ENCODE results near the gene PGS1.

Gene PGS1

DNA sequence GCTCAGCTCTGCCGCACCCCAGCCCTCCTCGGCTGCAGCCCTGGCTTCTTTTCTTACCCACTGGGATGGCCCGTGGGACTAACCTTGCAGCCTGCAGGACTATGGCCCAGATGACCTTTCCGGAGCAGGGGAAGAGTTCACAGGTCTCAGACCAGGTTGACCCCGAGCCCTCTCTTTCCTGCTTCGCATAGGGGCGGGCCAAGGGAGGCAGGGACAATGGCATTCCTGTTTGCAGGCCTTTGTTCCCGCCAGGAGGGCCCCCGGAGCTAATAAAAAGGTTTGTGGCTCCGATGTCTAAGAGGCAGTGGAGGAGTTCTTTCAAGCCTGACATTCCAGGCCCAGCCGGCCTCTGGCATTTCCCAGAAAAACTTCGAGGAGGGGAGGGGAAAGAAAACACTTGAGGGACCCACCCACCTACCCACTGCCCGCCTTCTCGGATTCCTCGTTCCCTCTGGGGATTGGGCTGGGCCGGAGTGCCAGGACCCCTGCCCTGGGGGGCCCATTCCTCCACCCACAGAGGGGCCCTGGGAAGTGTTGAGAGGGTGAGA is 12.8 kb upstream of the PGS1 start:
- no peak for DNase-seq (ENCODE audit: low spot score)

DNA sequence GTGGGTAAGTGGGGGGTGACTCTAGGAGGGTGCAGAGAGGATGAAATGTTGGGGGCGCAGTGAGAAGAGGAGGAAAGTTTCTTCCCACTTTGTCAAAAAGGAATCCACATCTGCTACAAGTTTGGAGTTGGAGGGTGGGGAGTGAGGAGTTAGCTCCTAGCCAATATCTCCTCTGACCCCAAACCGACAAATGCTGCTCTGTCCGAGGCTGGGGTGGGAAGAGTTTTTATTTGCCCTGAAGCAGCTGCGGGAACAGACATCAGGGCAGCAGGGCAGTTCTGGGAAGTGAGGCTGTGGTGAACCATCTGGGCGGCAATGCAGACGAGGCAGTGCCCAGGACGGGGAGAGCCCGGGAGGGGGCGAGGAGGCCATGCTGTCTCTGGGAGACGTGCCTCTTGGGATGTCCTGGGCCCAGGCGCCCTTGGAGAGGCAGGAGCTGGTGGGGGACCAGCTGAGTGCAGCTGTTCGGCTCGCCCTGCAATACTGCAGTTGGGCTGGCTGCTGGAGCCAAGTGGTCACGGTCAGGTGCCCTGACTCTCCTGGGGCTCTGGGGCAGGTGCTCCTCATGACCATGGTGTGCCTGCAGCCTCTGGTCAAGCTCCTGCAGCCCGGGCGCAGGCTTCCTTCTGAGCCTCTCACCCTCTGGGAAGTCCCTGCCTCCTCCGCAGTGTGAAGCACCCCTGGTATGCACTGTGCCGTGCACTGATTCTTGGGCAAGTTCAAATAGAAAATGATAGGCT is 12.2 kb upstream of the PGS1 start:
- no peak for DNase-seq (ENCODE audit: low spot score)

DNA sequence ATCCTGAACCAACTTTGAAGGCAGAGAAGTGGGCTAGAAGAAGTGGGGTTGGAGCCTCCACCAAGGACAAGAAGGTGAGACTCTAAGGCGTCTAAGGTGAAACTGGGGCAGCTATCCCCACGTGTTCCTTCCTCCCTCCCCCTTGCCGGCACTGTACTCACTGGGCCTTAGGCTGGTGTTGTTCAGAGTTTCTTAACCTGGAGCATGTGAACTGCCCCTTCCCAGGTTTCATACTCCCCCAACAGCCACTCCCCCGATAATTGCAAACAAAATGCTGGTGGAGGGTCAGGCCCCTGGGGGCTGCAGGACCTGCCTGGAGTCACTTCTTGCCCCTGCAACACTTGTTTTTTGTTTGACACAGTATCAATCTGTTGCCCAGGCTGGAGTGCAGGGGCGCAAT is 11.3 kb upstream of the PGS1 start:
- no peak for DNase-seq (ENCODE audit: low spot score)

DNA sequence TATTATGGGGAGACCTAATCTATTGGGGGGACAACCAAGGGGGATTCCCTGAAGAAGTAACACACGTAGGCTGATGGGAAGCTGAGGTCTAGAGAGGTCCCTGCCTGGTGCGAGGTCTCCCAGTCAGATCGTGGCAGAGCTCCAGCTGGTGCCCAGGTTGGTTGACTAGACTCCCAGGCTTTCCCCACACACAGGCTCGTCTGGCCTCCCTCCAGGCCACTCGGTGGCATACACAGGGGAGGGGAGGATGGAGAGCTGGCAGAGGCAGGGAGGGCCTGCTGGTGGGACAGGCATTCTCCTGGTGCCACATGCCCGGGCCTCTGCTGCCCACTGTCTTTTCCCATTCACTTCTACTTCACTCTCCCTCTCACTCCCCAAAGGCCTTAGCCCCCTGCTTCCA is 10.1 kb upstream of the PGS1 start:
- DNase-seq (ENCODE audit: low spot score): no peak

DNA sequence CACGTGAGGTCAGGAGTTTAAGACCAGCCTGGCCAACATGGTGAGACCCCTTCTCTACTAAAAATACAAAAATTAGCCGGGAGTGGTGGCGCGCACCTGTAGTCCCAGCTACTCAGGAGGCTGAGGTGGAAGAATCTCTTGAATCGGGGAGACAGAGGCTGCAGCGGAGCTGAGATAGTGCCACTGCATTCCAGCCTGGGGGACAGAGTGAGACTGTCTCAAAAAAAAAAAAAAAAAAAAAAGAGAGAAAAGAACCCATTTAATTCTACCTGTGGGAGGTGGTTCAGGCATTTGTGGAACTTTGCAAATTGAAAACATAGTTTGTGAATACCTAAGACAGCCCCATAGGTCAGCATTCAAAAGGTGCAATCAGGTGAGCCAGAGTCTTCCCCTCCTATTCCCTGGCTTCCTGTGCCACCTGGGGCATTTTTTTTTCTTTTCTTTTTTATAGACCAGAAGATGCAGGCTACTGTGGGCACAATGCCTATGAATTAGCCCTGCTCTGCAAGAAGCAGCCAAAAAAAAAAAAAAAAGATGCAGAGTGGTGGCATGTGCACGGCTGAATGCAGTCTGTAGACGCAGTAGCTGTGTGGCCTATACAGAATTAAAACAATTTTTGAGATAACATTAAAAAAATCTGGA is 9.5 kb upstream of the PGS1 start:
- DNase-seq (ENCODE audit: low spot score): no peak

DNA sequence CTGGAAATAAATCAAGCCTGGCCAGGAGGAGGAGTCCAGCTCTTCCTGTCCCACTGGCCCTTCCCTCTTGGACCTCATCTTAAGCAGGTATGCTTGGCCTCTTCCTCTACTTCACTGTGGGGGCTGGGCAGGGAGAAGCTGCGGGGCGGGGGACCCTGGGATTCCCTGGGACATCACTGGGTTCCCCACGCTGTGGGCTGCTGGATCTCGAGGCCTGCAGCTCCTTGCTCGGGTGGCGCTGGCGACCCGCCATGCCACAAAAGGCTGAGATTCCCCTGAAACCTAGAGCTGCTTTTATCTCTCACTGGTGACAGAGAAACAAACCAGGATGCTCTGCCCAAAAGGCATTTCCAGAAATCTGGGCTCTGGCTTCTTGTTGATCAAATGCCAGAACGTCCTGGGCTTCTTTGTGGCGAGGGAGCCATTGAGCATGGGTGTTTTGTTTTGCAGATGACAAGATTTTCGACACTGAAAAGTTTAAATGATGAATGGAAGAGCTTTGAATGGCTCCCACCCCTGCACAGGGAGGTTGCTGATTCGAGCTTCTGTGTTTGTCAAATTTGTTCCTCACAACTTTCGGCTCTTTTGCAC is 8.6 kb upstream of the PGS1 start:
- DNase-seq (ENCODE audit: low spot score): no peak

DNA sequence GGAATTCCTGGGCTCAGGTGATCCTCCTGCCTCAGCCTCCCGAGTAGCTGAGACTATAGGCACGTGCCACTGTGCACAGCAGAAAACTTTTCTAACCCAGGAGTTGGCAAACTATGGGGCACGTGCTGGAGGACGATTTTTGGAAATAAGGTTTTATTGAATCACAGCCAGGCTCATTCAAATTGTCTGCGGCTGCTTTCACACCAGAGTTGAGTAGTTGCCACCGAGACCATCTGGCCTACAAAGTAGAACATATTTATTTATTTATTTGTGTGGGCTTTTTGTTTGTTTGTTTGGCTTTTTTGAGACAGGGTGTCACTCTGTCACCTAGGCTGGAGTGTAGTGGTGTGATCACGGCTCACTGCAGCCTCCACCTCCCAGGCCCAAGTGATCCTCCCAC is 7.4 kb upstream of the PGS1 start:
- DNase-seq (ENCODE audit: low spot score): no peak

DNA sequence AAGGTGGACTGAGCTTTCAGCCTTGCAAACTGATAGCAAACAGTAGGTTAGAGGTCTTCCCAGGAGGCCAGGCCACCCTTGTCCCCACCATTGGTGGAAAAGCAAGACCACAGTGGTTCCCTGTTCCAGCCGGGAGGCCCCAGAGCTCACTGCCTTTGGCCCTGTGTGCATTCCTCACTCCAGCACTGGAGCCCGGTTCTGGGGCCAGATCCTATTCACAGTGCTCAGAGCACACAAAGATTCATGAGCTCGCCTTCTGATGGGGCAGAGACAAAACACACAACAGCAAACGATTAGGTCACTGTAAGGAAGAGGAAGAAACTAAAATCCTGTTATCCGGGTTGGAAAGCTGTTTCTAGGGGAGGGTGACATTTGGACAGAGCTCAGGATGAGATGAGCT is 5.6 kb upstream of the PGS1 start:
- DNase-seq (ENCODE audit: low spot score): no peak

DNA sequence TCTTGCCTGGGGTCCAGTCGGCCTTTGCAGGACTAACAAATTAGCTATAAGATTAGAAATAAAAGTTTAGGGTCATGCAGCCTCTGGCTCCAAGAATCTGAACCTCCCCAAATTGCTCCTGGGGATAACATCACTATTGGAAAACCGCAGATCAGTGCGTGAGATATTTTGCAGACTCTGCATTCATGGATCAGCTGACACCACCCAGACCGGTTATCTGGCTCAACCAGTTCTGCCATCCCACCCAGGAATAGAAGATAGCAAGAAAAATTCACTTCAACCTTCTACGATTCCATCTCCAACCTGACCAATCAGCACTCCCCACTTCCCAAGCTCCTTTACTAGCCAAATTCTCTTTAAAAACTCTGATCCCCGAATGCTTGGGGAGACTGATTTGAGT is 4.3 kb upstream of the PGS1 start:
- no peak for DNase-seq (ENCODE audit: low spot score)

DNA sequence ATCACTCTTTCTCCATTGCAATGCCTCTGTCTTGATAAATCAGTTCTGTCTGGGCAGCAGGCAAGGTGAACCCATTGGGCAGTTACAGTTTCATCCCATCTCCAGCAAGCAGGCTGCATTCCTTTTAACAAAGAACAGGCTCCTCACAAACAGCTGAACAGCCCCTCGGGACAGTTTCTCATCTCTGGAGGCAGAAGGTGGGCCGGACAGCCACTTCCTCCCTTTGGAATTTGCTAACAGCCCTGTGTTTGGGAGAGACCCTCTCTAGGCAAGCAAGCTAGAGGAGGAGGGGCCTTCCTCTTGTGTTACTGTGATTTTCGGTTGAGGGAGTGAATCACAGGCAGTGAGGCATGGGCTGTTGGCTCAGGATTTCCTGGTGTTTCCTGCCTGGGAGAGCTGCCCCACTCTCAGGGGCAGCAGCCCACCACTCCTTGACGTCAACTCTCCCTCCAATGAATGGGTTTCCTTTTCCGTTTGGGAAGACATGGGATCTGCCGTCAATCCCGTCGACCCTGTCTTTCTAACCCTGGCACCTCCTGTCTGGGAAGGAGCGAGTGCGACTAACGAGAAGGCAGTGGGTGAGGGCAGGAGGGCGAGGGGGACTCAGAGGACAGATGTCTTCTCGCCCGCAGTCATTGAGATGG is 3.7 kb upstream of the PGS1 start:
- DNase-seq (ENCODE audit: low spot score): peak; percentile 70

DNA sequence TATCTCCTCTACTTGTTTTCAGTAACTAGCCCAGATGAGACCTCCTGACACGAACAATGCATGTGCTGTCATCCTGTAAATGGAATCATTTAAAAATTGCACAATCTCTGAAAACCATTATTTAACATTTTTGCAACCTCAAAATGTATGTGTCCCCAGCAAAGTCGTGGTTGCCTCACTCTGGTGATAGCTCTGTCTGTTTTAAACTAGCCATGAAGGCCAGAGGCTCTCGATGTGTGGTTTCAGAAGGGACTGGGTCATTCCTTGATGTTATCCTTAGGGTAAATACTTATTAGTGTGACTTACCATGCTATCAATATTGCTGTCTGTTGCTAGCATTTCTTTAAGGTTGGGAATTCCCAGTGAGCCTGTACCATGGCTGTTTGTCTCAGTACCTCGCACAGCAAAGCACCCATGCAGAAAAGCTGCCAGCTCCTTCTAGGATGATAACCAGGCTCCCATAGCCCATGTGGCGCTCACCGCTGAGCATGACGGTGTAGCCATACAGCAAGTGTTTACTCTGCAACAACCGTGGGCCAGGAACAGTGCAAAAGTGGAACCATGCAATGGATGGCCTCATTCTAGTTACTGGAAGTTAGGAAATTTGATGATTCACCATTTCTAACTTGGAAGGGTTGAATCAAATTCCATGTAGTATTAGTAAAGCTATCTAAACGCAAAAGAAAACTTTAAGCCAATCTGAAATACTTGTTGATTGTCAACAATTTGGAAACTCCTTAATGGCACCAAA is 2.9 kb upstream of the PGS1 start:
- DNase-seq (ENCODE audit: low spot score): peak; percentile 86

DNA sequence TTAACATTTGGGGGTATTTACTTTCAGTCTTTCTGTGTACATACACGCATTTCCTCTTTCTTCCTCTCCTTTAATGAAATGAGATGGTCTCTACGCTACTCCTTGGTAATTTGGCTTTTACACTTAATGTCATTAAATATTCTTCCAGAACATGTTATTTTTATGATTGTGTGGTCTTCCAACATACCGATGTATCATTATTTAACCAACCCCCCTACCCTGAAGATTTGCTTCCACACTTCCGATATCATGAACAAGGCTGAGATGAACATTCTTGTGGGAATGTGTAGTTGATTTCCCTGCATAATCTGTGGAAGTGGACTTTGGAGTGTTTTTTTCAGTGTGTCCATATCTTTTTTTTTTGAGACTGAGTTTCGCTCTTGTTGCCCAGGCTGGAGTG is 2.3 kb upstream of the PGS1 start:
- DNase-seq (ENCODE audit: low spot score): no peak

DNA sequence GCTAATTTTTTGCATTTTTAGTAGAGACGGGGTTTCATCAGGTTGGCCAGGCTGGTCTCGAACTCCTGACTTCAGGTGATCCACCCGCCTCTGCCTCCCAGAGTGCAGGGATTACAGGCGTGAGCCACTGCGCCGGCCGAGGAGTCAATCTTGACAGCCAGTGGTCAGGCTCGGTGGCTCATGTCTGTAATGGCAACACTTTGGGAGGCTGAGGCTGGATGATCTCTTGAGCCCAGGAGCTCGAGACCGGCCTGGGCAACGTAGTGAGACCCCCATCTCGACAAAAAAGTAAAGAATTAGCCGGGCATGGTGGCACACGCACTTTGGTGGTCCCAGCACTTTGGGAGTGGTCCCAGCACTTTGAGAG is 608 bp upstream of the PGS1 start:
- no peak for DNase-seq (ENCODE audit: low spot score)

DNA sequence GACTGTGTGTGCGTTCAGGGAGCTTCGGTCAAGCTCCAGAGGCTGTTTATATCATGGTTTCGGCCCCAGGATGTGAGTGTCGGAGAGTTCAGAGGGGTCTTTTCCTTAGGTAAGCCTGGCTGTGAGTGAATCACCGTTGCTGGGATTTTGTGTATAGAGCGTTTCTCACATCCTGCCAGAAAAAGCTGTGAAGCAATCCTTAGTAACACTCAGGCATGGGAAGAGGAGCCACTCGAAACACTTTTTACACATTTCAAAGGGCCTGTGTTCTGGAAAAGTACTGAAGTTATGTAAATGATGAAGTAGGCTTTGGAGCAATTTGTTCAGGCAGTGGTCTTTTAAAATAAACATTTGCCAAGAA is 662 bp downstream of the PGS1 start:
- peak; percentile 70 for DNase-seq (ENCODE audit: low spot score)

DNA sequence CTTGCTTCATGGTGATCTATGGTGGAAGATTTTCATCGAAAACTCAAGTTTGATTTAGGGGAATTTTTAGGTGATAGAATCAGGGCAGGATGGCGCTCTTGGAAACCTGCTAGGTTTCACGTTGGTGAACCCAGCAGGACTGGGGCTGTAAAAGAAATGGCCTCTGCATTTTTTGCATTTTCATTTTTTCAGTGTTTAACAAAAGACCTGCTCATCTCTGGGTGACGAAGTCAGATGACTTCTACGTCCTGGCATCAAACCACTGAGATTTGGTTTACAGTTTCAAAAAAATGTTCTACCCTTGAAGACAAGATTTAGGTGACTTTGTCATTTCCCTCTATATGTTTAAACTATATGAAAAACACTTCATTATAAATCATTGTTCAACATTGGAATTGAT is 1.9 kb downstream of the PGS1 start:
- no peak for DNase-seq (ENCODE audit: low spot score)

DNA sequence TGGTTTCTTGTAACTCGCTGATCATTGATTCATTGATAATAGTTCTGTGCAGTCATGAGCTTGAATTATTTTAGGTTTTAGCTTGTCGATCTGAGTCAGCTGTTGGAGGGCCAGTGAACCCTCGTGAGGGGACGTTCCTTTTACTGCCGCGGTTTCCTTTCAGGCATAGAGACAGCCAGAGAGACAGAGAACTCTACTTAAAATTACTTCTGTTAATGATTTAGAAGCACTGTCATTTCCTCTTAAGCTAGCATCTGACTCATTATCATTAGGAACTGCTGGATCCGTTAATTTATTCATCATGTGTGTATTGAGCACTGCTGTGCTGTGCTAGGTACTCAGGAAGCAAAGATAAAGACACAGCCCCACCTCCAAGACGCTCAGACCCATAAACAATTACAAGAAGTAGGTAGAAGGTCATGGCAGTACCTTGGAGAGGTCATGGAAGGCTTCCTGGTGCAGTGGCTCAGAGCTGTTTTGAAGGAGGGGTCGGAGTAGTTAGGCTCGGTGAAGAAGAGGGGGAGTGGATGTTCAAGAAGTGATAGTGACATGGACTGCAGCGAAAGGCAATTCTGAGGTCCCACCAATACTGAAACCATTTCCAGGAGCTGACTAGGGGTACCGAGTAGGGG is 3.3 kb downstream of the PGS1 start:
- DNase-seq (ENCODE audit: low spot score): no peak

DNA sequence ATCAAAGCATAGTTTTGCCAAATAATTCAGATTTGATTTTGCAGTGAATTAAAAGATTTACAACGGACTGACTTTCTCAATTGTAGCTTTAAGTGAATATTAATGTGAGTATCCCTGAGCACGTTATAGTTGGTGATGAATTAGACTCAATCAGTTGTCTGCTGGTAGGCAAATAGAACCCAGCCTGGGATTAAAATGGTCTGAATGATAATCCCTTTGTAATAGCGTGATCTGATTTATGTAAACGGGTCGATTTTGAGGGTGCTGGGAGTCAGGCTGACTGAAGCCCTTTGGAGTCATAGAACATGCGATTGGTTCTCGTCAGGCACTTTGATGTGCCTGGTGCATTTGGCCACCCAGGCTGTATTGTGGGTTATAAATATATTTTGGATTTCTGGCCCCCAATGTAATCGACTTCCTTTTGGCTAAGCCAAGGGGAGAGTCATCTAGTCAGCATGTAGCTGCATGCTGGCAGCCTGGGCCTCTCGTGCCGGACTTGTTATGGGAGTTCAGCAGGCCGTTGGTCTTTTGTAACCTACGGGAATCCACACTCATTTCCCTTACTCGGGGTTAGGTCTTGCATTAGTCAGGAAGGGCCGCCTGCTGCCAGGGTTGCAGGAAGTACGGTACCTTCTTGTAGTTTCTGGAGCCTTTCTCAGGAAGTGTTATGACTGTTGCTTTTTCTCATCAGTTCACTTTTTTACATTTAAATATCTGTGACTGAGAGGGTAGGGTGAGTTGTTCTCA is 5.4 kb downstream of the PGS1 start:
- peak; percentile 90 for DNase-seq (ENCODE audit: low spot score)

DNA sequence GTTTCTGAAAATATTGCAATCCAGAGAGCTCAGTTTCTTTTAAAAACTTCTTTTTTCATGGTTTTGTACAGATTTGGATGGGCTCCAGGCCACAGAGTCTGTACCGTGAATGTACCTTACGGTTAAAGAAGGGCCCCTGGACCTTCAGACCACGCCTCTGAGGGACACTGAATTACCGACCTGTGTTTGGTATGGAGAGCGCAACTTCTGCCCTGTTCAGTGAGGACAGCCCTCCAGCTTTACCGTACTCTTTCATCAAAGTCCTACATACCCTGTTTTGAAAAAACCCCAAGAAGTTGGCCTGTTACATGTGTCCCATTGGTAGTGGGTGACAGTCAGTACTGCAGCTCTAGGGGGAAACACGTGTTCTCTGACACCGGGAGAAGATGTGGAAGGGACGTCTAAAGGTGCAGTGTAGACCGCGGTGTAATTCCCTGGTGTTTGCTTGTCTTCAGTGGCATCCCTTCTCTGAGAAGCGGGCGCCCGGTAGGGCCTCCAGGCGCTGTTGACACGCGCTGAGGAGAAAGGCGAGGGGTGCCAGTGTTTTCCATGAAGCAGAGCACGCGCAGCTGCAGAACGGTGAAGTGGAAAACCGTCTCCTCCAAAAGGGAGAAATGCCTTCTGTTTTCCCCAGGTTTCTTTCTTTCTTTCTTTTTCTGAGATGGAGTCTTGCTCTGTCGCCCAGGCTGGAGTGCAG is 6.2 kb downstream of the PGS1 start:
- no peak for DNase-seq (ENCODE audit: low spot score)

DNA sequence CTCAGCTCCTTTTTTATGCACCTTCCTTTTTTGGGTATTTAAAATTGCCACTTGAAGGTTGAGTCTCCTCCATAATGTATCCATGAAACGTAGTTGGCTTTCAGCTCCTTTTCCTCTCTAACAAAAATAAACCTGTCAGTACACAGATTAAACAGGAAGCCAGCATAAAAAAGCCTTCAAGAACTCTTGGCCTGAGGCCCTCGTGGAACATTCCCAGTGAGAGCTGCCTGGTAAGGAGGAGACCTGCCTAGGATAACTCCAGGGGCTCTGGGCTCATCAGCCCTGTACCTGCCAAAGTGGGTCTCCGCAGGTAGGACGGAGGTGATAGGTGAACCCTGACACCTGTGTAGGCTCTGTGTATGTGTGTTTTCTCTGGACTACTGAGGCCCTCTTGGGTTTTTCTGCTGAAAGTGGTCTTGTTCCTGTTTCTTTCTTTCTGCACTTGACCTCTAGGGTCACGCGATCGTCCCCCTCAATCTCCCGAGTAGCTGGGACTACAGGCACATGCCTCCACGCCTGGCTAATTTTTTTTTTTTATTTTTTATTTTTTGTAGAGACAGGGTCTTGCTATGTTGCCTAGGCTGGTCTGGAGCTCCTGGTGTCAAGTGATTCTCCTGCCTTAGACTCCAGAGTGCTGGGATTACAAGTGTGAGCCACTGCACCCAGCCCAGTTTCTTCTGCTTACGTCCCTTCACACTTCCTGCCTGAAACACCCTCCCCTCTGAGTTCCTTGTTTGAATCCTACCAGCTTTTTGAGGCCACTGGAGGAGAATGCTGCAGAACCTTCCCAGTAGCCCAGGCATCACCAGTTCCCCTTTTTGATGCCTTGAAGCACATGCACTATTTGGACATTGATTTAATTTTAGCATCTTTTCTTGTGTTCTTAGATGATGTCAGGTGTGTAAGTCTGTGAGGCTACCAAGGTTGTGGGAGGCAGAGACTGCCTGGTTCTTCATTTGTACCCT is 9.8 kb downstream of the PGS1 start:
- no peak for DNase-seq (ENCODE audit: low spot score)
